T-helper 1 cell treated with Interleukin-12 subunit alpha and Interleukin-12 subunit beta and Interleukin-4 antibody, amounts not matched to agents 30 μg/mL and 1 μg/mL, for 36 hours (primary cell): ENCODE results near the gene CAMP.
A peak's percentile ranks its signal among the peaks of the same experiment; 100 is the strongest.
"Not testable (repeated sequence)": the region's sequence is repeated elsewhere in the genome, so short reads cannot be mapped to it uniquely, and the experiment has no call there.

ENCODE experiments used
- H3K27ac Mint-ChIP-seq: one replicate; pipeline ENCODE4 v1.8.0; 2021; ENCODE audit warnings: mild to moderate bottlenecking, mixed read lengths
- H3K27me3 Mint-ChIP-seq: one replicate; pipeline ENCODE4 v1.8.0; 2021; ENCODE audit warnings: low read depth, mixed read lengths
- H3K36me3 Mint-ChIP-seq: one replicate; pipeline ENCODE4 v1.8.0; 2021; ENCODE audit warnings: low read depth, mixed read lengths
- H3K4me1 Mint-ChIP-seq: one replicate; pipeline ENCODE4 v1.8.0; 2021; ENCODE audit warnings: low read depth, mixed read lengths
- H3K4me3 Mint-ChIP-seq: one replicate; pipeline ENCODE4 v1.8.0; 2021; ENCODE audit warnings: mild to moderate bottlenecking, moderate library complexity, mixed read lengths
- H3K9me3 Mint-ChIP-seq: one replicate; pipeline ENCODE4 v1.8.0; 2021; ENCODE audit warnings: mixed read lengths

CAMP gene

GRCh38 chr3:48258530-48258929 is 35.2 kb downstream of the CAMP start:
- no peaks in the 10 kb centered on the region for H3K27me3 Mint-ChIP-seq
- peaks cover 11% of the 10 kb centered on the region for H3K4me1 Mint-ChIP-seq
- no peak overlapping the region for H3K4me3 Mint-ChIP-seq
- H3K9me3 Mint-ChIP-seq: peaks cover 8% of the 10 kb centered on the region
- H3K27ac Mint-ChIP-seq: no peak overlapping the region
- peaks cover 51% of the 10 kb centered on the region for H3K36me3 Mint-ChIP-seq

DNA sequence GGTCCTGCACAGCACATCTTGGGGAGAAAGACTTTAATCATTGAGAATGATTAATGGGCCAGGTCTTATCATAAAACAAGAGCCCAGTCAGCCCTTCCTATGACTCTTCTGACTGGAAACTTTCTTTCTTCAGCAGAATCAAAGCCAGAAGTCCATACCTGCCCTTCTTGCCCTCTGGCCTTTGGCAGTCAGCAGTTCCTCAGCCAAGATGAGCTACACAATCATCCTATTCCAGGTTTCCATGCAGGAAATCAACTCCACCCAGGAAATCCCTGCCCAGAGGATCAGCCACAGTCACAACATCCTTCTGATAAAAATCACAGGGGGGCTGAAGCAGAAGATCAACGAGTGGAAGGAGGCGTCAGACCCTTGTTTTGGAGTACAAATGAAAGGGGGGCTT is 44.5 kb downstream of the CAMP start:
- Mint-ChIP-seq H3K4me1 (peaks cover 30% of the 10 kb centered on the region), H3K4me3 (peak overlapping the region; percentile 3), H3K27ac (peak overlapping the region; percentile 87), H3K9me3 (no peaks in the 10 kb centered on the region), H3K27me3 (no peaks in the 10 kb centered on the region), H3K36me3 (peaks cover 24% of the 10 kb centered on the region)

DNA sequence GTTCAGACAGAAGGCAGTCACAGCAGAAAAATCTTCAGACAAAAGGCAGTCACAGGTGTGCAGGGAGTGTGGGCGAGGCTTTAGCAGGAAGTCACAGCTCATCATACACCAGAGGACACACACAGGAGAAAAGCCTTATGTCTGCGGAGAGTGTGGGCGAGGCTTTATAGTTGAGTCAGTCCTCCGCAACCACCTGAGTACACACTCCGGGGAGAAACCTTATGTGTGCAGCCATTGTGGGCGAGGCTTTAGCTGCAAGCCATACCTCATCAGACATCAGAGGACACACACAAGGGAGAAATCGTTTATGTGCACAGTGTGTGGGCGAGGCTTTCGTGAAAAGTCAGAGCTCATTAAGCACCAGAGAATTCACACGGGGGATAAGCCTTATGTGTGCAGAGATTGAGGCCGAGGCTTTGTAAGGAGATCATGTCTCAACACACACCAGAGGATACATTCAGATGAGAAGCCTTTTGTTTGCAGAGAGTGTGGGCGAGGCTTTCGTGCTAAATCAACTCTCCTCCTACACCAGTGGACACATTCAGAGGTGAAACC is 45.2 kb downstream of the CAMP start:
- Mint-ChIP-seq H3K4me3 (peak overlapping the region; percentile 75), H3K27me3 (no peaks in the 10 kb centered on the region)

DNA sequence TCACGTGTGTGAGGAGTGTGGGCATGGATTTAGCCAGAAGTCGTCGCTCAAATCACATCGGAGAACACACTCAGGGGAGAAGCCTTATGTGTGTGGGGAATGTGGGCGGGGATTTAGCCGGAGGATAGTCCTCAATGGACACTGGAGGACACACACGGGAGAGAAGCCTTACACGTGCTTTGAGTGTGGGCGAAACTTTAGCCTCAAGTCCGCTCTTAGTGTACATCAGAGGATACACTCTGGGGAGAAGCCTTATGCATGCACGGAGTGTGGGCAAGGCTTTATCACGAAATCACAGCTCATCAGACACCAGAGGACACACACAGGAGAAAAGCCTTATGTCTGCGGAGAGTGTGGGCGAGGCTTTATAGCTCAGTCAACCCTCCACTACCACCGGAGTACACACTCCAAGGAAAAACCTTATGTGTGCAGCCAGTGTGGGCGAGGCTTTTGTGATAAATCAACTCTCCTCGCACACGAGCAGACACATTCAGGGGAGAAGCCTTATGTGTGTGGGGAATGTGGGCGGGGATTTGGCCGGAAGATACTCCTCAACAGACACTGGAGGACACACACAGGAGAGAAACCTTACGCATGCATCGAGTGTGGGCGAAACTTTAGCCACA is 45.8 kb downstream of the CAMP start:
- H3K27me3 Mint-ChIP-seq: no peaks in the 10 kb centered on the region
- peak overlapping the region; percentile 75 for H3K4me3 Mint-ChIP-seq

More for the DNA sequence above, 45.2 kb downstream of the CAMP start:
- no peaks in the 10 kb centered on the region for H3K9me3 Mint-ChIP-seq
- H3K36me3 Mint-ChIP-seq: peaks cover 24% of the 10 kb centered on the region
- H3K4me1 Mint-ChIP-seq: peaks cover 33% of the 10 kb centered on the region
- H3K27ac Mint-ChIP-seq: peak overlapping the region; percentile 87

GRCh38 chr3:48269592-48269991 is 46.3 kb downstream of the CAMP start:
- peak overlapping the region; percentile 87 for H3K27ac Mint-ChIP-seq
- no peaks in the 10 kb centered on the region for H3K27me3 Mint-ChIP-seq
- no peaks in the 10 kb centered on the region for H3K9me3 Mint-ChIP-seq
- peaks cover 18% of the 10 kb centered on the region for H3K36me3 Mint-ChIP-seq
- H3K4me1 Mint-ChIP-seq: peaks cover 36% of the 10 kb centered on the region
- peak overlapping the region; percentile 75 for H3K4me3 Mint-ChIP-seq

More for the DNA sequence above, 45.8 kb downstream of the CAMP start:
- Mint-ChIP-seq H3K9me3 (no peaks in the 10 kb centered on the region), H3K36me3 (peaks cover 20% of the 10 kb centered on the region), H3K4me1 (peaks cover 36% of the 10 kb centered on the region), H3K27ac (peak overlapping the region; percentile 87)

DNA sequence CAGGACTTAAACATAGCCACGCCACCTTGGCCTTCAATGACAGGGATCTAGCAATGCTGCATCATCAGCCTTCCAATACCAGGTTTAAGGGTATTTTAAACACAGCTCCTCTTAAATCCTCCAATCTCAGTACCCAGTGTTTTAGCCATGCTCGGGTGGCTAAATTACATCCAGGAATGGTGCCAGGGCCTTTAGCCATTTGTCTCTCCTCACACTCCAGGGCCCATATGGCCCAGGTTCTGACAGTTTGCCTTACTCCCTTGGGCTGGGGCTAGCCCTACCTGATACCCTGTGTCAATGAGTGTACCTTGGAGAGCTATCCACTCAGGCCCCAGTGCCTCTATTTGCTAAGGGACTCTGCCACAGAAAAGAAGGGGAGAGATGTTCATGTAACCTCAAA is 47.0 kb downstream of the CAMP start:
- Mint-ChIP-seq H3K36me3 (peaks cover 18% of the 10 kb centered on the region), H3K4me3 (peak overlapping the region; percentile 13), H3K27ac (peak overlapping the region; percentile 45)

GRCh38 chr3:48271223-48271622 is 47.9 kb downstream of the CAMP start:
- Mint-ChIP-seq H3K4me1 (peaks cover 36% of the 10 kb centered on the region), H3K36me3 (peaks cover 18% of the 10 kb centered on the region)
- H3K9me3 Mint-ChIP-seq, H3K27me3 Mint-ChIP-seq, H3K4me3 Mint-ChIP-seq, H3K27ac Mint-ChIP-seq: not testable (repeated sequence)

More for the DNA sequence above, 47.0 kb downstream of the CAMP start:
- H3K27me3 Mint-ChIP-seq: no peaks in the 10 kb centered on the region
- peaks cover 36% of the 10 kb centered on the region for H3K4me1 Mint-ChIP-seq
- H3K9me3 Mint-ChIP-seq: no peaks in the 10 kb centered on the region

- Mint-ChIP-seq H3K27me3 (no peaks in the 10 kb centered on the region), H3K4me1 (peaks cover 36% of the 10 kb centered on the region), H3K36me3 (peaks cover 16% of the 10 kb centered on the region), H3K27ac (peak overlapping the region; percentile 11), H3K4me3 (no peak overlapping the region), H3K9me3 (no peaks in the 10 kb centered on the region)
Measured at GRCh38 chr3:48271763-48272498, 48.6 kb downstream of the CAMP start.

DNA sequence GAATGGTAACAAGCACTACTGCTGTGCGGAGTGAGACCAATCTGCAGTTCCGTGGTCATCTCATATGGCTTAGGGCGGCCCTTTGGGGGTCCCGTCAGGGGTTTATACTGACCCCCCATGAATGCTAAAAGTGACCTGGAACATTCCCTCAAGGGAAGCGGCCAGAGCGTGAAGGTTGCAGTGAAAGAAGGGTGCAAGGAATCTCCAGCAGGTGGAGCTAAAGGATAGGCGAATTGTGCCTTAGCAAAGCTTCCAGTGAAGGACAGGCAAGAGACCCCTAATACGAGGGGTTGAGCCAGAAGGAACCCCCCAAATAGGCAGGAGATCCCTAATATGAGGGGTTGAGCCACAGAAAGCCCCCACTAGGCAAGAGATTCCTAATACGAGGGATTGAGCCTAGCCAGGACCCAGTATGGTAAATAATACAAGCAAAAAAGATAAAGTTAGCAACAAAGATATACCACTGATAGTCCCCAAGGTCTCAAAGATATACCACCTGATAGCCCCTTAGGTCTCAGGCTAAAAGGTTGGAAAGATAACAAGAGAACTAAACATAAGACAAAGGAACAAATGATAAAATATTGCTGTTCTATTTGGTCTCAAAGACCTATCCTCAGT is 50.4 kb downstream of the CAMP start:
- H3K36me3 Mint-ChIP-seq: peaks cover 12% of the 10 kb centered on the region
- no peaks in the 10 kb centered on the region for H3K27me3 Mint-ChIP-seq
- no peak overlapping the region for H3K4me3 Mint-ChIP-seq
- H3K9me3 Mint-ChIP-seq: no peaks in the 10 kb centered on the region
- H3K27ac Mint-ChIP-seq: no peak overlapping the region
- H3K4me1 Mint-ChIP-seq: peaks cover 23% of the 10 kb centered on the region

GRCh38 chr3:48274452-48274851 is 51.2 kb downstream of the CAMP start:
- Mint-ChIP-seq H3K36me3 (peaks cover 10% of the 10 kb centered on the region), H3K4me3 (no peak overlapping the region), H3K27me3 (no peaks in the 10 kb centered on the region), H3K9me3 (no peaks in the 10 kb centered on the region), H3K4me1 (peaks cover 16% of the 10 kb centered on the region), H3K27ac (no peak overlapping the region)
